PFSK-1 (cell line): ENCODE data around the gene OXER1.

Experiments
- POLR2AphosphoS5 ChIP-seq: IDR thresholded peaks from 2 replicates; pipeline ENCODE4 v1.6.1; 2012; ENCODE audit warnings: low read depth, mild to moderate bottlenecking, control low read depth, low read length, moderate library complexity
- SIN3A ChIP-seq: IDR thresholded peaks from 2 replicates; pipeline ENCODE4 v1.6.1; 2012; ENCODE audit warnings: mild to moderate bottlenecking, low read length, moderate library complexity, borderline replicate concordance; ENCODE audit not compliant: insufficient read depth

DNA sequence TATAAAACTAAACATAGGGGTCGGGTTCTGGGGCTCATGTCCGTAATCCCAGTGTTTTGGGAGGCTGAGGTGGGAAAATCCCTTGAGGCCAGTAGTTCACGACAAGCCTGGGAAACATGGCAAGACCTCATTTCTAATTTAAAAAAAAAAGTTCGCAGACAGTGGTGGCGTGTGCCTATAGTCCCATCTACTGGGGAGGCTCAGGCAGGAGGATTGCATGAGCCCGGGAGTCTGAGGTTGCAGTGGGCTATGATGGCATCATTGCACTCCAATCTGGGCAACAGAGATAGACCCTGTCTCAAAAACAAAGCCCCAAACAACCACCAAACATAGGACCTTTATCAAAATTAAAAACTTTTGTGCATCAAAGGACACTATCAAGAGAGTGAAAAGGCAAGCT lies 38.2 kb upstream of the OXER1 start:
- TF ChIP-seq POLR2AphosphoS5 (no peak), SIN3A (no peak)
